ENCODE data around the gene UPK2.
A peak's percentile ranks its signal among the peaks of the same experiment; 100 is the strongest.

Gene UPK2

DNA sequence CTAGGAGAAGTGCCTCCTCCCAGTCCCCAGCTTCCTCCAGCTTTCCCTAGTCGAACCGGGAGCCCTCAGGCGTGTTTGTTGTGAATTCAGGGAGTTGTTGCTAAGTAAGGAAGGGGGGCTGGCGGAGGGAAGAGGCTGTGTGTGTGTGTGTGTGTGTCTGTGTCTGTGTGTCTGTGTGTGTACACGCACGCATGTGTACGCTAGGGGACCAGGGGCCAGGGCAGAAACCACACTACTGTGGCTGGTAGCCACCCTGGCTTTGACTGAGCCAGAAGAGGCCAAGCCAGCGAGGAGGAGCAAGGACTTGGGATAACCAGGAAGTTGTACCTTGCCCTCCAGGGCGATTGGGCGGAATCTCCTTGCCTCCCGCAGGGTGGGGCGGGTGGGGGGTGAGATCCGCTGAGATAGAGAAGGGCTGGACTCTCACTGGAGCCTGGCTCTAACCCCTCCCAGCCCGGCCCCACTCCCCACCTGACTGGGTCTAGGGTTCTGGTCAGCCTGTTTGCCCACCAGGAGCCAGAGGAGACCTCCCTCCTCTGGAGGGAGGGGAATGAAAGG is 37.9 kb upstream of the UPK2 start:
- TF ChIP-seq, protein P1, sequence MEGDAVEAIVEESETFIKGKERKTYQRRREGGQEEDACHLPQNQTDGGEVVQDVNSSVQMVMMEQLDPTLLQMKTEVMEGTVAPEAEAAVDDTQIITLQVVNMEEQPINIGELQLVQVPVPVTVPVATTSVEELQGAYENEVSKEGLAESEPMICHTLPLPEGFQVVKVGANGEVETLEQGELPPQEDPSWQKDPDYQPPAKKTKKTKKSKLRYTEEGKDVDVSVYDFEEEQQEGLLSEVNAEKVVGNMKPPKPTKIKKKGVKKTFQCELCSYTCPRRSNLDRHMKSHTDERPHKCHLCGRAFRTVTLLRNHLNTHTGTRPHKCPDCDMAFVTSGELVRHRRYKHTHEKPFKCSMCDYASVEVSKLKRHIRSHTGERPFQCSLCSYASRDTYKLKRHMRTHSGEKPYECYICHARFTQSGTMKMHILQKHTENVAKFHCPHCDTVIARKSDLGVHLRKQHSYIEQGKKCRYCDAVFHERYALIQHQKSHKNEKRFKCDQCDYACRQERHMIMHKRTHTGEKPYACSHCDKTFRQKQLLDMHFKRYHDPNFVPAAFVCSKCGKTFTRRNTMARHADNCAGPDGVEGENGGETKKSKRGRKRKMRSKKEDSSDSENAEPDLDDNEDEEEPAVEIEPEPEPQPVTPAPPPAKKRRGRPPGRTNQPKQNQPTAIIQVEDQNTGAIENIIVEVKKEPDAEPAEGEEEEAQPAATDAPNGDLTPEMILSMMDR (IDR thresholded peaks at IDR 0.05; ENCODE audit: control insufficient read depth, extremely low read depth, insufficient read depth) = no peak
- H3K4me3 ChIP-seq (ENCODE audit: low read depth, low read length) = peak overlapping the region; percentile 49
- peak; percentile 95 for DNase-seq (ENCODE audit: low read depth)

DNA sequence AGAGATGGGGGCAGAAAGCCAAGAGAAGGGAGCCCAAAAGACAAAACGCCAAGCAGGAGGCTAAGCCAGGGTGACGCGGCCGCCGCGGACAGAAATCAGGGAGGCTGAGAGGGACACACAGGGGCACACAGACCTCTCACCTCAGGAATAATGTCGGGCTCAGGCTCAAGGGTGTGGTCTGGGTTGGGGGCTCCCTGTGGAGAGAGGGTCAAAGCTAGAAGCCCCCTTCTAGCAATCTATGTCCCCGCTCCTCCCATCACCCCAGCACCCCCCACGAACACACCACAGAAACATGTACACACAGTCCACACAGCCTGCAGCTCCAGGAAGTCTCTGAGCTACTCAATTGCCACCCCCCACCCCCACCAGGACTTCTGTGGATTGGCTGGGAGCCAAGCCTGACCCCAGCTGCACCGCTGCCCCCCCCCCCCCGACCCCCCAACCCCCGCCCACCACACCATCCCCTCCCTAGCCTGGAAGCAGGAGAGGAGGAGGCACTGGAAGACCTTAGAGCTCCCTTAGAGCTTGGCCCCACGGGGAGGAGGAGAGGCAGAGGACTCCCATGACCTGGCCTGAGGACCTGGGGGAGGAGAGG is 37.3 kb upstream of the UPK2 start:
- DNase-seq (ENCODE audit: low read depth) = no peak
- TF ChIP-seq, protein P1 (IDR thresholded peaks at IDR 0.05; ENCODE audit: control insufficient read depth, extremely low read depth, insufficient read depth) = no peak
- peak overlapping the region; percentile 49 for H3K4me3 ChIP-seq (ENCODE audit: low read depth, low read length)

DNA sequence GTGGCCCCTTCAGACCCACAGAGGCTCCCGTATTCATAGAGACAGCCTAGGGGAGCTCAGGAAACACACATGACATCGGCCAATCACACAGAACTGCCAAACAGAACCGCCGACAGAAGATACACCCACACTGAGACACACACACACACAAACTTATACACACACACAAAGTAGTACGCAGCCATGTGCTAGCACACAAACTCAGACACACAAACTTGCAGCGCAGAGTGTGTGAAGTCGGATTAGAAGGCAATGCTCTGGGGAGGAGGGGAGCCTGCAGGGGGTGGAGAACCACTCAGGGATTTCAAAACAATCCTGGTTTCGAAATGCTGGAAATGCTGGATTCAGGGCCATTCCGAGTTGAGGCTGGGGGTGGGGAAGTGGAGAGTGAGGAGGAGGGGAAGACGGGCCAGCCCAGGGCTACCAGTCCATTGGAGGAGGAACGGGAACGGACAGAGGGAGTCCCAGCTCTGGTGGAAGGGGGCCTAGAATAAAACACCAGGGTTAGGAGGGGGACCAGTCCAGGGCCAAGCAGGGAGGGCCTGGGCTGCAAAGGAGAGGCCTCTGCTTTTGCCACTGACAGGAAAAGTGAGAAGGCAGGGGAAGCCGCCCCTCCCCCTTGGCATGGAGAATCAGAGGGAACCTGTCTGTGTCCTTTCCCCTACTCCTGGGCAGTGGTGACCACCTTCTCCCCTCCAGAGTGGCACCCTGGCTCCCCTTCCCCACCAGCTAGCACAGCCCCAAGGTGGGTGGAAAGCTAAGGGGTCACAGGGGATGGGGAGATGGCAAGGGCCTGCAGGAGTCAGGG is 34.8 kb upstream of the UPK2 start:
- TF ChIP-seq, protein P1 (IDR thresholded peaks at IDR 0.05; ENCODE audit: control insufficient read depth, extremely low read depth, insufficient read depth) = no peak
- DNase-seq (ENCODE audit: low read depth) = no peak
- peak overlapping the region; percentile 99 for H3K4me3 ChIP-seq (ENCODE audit: low read depth, low read length)

DNA sequence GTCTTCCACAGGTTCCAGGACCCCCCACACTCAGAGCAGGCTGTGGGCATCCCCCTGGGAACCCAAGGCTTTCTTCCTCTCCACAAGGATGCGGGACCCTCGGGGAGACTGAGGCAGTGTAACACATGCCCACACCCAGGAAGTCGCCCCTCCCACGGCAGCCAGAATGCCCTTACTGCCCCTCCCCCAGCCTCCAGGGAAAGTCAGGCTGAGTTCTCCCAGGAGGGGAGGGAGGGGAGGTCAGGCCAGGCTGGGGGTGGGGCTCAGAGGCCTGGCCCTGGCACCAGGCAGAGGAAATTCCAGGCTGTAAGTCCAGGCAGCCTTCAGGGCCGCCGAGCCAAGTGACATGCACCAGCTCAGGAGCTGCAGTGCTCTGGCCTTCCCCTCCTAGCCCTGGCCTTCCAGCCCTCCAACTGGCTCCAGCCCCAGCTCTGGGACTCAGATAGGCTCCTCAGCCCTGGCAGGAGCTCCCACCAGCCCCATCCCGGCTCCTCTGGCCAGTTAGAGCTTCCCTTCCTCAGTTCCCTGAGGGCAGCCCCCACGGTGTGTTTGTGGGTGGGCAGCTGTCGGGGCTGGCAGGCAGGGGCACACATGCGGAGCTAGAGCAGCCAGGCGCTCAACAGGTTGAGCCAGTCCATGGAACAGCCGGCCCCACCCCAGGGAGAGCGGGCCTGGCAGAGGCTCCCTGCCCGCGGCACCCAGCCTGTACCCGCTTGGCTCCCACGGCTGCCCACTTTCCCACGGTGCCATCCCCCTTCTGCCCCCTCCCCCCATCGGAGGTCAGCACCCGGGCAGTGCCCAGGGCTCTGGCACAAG is 34.0 kb upstream of the UPK2 start:
- peak overlapping the region; percentile 99 for H3K4me3 ChIP-seq (ENCODE audit: low read depth, low read length)
- peak; percentile 75 for DNase-seq (ENCODE audit: low read depth)
- TF ChIP-seq, protein P1 (IDR thresholded peaks at IDR 0.05; ENCODE audit: control insufficient read depth, extremely low read depth, insufficient read depth) = no peak

DNA sequence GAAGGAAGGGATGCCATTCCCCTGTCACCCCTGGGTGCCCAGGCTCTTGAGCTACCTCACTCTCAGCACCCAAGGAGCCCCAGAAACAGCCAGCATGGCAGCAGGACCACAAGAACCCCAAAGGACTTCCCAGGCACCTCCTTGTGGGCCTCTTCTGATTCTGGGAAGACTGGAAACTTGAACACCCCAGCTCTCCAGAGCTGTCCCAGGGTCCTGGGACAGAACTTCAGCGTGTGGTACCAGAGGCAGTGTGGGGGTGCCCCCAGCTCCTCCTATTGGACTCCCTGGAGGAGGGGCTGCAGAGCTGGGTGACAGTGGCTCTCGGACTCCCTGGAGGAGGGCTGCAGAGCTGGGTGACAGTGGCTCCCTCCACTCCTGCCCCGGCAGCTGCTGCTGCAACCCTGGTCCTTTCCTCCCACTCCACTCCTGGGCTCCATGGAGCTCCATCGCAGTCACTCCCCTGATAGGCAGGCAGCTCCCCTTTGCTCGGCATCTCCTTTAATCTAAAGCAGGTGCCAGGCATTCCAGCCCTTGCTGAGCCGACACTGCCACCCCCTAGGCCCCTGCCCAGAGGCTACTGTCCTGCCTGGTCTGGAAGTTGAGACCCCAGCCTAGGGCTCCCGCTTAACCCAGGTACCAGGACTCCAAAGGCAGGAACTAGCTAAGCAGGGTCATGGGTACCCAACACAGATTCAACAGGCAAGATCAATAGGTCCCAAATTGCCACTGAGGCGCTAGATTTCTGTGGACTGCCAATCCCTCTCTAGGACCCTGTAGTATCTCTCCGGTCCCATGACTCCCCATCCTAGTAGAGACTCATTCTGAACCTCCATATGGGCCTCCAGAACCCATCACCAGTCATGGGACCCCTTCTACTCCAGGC is 33.1 kb upstream of the UPK2 start:
- no peak for DNase-seq (ENCODE audit: low read depth)
- peak overlapping the region; percentile 99 for H3K4me3 ChIP-seq (ENCODE audit: low read depth, low read length)
- TF ChIP-seq, protein P1 (IDR thresholded peaks at IDR 0.05; ENCODE audit: control insufficient read depth, extremely low read depth, insufficient read depth) = no peak

Data from LNCaP clone FGC (cell line).